T-helper 17 cell (primary cell): Measurements from ENCODE around the gene IGF2BP3. TPM values are rescaled to one million over a fixed set of nuclear protein-coding genes. Genes with fewer than 3 reads are reported as not detected.
A peak's percentile ranks its signal among the peaks of the same experiment; 100 is the strongest.

ENCODE experiments used
- ATAC-seq: fragments of 150-1000 bp; cut with Tn5 transposase; 2 replicates; pipeline ENCODE4 v1.10.0; 2021; ENCODE audit warnings: mild to moderate bottlenecking, moderate library complexity
- DNase-seq, 3 donors: peaks; one replicate each; pipeline versions ENCODE4 v3.0.0 to v3.0.0-alpha.2; 2020 to 2021
- H3K9me3 ChIP-seq: one replicate; pipeline ENCODE4 v1.7.0; 2013; ENCODE audit warnings: low read length, mild to moderate bottlenecking; ENCODE audit not compliant: control insufficient read depth, poor library complexity, severe bottlenecking
- H3K27ac Mint-ChIP-seq: one replicate; pipeline ENCODE4 v1.8.0; 2022; ENCODE audit warnings: mild to moderate bottlenecking, moderate library complexity, mixed read lengths
- H3K27me3 Mint-ChIP-seq: one replicate; pipeline ENCODE4 v1.8.0; 2022; ENCODE audit warnings: mixed read lengths
- H3K36me3 Mint-ChIP-seq: one replicate; pipeline ENCODE4 v1.8.0; 2022; ENCODE audit warnings: low read depth, mixed read lengths
- H3K4me1 Mint-ChIP-seq: one replicate; pipeline ENCODE4 v1.8.0; 2022; ENCODE audit warnings: mild to moderate bottlenecking, mixed read lengths
- H3K4me3 Mint-ChIP-seq: one replicate; pipeline ENCODE4 v1.8.0; 2022; ENCODE audit warnings: mild to moderate bottlenecking, moderate library complexity, mixed read lengths
- total RNA-seq, 4 donors: library from RNA in 2 of 4; stranded (reverse) in 2 of 4; gene quantifications; one replicate each; pipeline ENCODE4 v1.2.3 and lab custom pipeline; 2022 to 2026

Gene IGF2BP3
- total RNA-seq, 2 donors from 2014 or later = 1.4 to 11.0 TPM

GRCh38 chr7:23298141-23298881 lies 172.0 kb downstream of the IGF2BP3 start:
- H3K27me3 Mint-ChIP-seq = peaks cover 18% of the 10 kb centered on the region
- no peaks in the 10 kb centered on the region for H3K9me3 ChIP-seq
- peaks cover 3% of the 10 kb centered on the region for H3K36me3 Mint-ChIP-seq
- DNase-seq (no peak), ATAC-seq (no peak)
- H3K4me1 Mint-ChIP-seq = peaks cover 23% of the 10 kb centered on the region
- peak overlapping the region; percentile 92 for H3K4me3 Mint-ChIP-seq
- H3K27ac Mint-ChIP-seq = peak overlapping the region; percentile 88

GRCh38 chr7:23295401-23295697 lies 174.9 kb downstream of the IGF2BP3 start:
- peaks cover 29% of the 10 kb centered on the region for H3K27me3 Mint-ChIP-seq
- ATAC-seq (no peak), DNase-seq (no peak)
- peaks cover 9% of the 10 kb centered on the region for H3K4me1 Mint-ChIP-seq
- H3K27ac Mint-ChIP-seq = no peak overlapping the region
- no peak overlapping the region for H3K4me3 Mint-ChIP-seq
- no peaks in the 10 kb centered on the region for H3K9me3 ChIP-seq
- no peaks in the 10 kb centered on the region for H3K36me3 Mint-ChIP-seq

- Mint-ChIP-seq H3K27ac (no peak overlapping the region), H3K27me3 (peaks cover 29% of the 10 kb centered on the region), H3K36me3 (no peaks in the 10 kb centered on the region), H3K4me1 (peaks cover 7% of the 10 kb centered on the region), H3K4me3 (no peak overlapping the region)
- no peak for ATAC-seq
- H3K9me3 ChIP-seq = no peaks in the 10 kb centered on the region
- DNase-seq = no peak
Measured at GRCh38 chr7:23294549-23295400, 175.5 kb downstream of the IGF2BP3 start.

- no peak for ATAC-seq
- no peaks in the 10 kb centered on the region for H3K9me3 ChIP-seq
- Mint-ChIP-seq H3K36me3 (no peaks in the 10 kb centered on the region), H3K4me1 (no peaks in the 10 kb centered on the region), H3K27ac (no peak overlapping the region), H3K4me3 (no peak overlapping the region), H3K27me3 (peaks cover 29% of the 10 kb centered on the region)
- no peak for DNase-seq
Measured at GRCh38 chr7:23293500-23294073, 176.7 kb downstream of the IGF2BP3 start.

- H3K27me3 Mint-ChIP-seq = peaks cover 29% of the 10 kb centered on the region
- H3K4me3 Mint-ChIP-seq = no peak overlapping the region
- no peak for ATAC-seq
- peaks cover 4% of the 10 kb centered on the region for H3K4me1 Mint-ChIP-seq
- no peaks in the 10 kb centered on the region for H3K36me3 Mint-ChIP-seq
- H3K9me3 ChIP-seq = no peaks in the 10 kb centered on the region
- DNase-seq = no peak
- H3K27ac Mint-ChIP-seq = no peak overlapping the region
Measured at GRCh38 chr7:23292623-23293022, 177.7 kb downstream of the IGF2BP3 start.

GRCh38 chr7:23291957-23292560 lies 178.2 kb downstream of the IGF2BP3 start:
- Mint-ChIP-seq H3K27me3 (peaks cover 29% of the 10 kb centered on the region), H3K4me3 (no peak overlapping the region), H3K27ac (peak overlapping the region; percentile 3), H3K4me1 (peaks cover 4% of the 10 kb centered on the region), H3K36me3 (no peaks in the 10 kb centered on the region)
- ATAC-seq (no peak), DNase-seq (no peak)
- H3K9me3 ChIP-seq = no peaks in the 10 kb centered on the region

GRCh38 chr7:23290993-23291392 lies 179.3 kb downstream of the IGF2BP3 start:
- DNase-seq (no peak), ATAC-seq (no peak)
- Mint-ChIP-seq H3K27ac (no peak overlapping the region), H3K27me3 (peaks cover 19% of the 10 kb centered on the region), H3K4me1 (peaks cover 4% of the 10 kb centered on the region), H3K4me3 (no peak overlapping the region), H3K36me3 (no peaks in the 10 kb centered on the region)
- H3K9me3 ChIP-seq = no peaks in the 10 kb centered on the region

GRCh38 chr7:23287612-23288011 lies 182.7 kb downstream of the IGF2BP3 start:
- H3K27me3 Mint-ChIP-seq = peaks cover 6% of the 10 kb centered on the region
- no peak overlapping the region for H3K4me3 Mint-ChIP-seq
- no peak overlapping the region for H3K27ac Mint-ChIP-seq
- H3K9me3 ChIP-seq = no peaks in the 10 kb centered on the region
- DNase-seq (no peak), ATAC-seq (no peak)
- peaks cover 4% of the 10 kb centered on the region for H3K4me1 Mint-ChIP-seq
- no peaks in the 10 kb centered on the region for H3K36me3 Mint-ChIP-seq

- peaks cover 4% of the 10 kb centered on the region for H3K4me1 Mint-ChIP-seq
Measured at GRCh38 chr7:23285657-23286646, 184.3 kb downstream of the IGF2BP3 start.

GRCh38 chr7:23284871-23285270 lies 185.4 kb downstream of the IGF2BP3 start:
- no peak overlapping the region for H3K4me3 Mint-ChIP-seq
- H3K27me3 Mint-ChIP-seq = no peaks in the 10 kb centered on the region
- no peaks in the 10 kb centered on the region for H3K36me3 Mint-ChIP-seq
- H3K9me3 ChIP-seq = no peaks in the 10 kb centered on the region
- DNase-seq (no peak), ATAC-seq (no peak)
- H3K4me1 Mint-ChIP-seq = peaks cover 4% of the 10 kb centered on the region
- H3K27ac Mint-ChIP-seq = no peak overlapping the region

More at GRCh38 chr7:23285657-23286646, 184.3 kb downstream of the IGF2BP3 start:
- Mint-ChIP-seq H3K27me3 (no peaks in the 10 kb centered on the region), H3K36me3 (no peaks in the 10 kb centered on the region), H3K4me3 (no peak overlapping the region), H3K27ac (no peak overlapping the region)
- no peaks in the 10 kb centered on the region for H3K9me3 ChIP-seq
- DNase-seq (no peak), ATAC-seq (no peak)

GRCh38 chr7:23283086-23283485 lies 187.2 kb downstream of the IGF2BP3 start:
- no peak overlapping the region for H3K27ac Mint-ChIP-seq
- peaks cover 4% of the 10 kb centered on the region for H3K4me1 Mint-ChIP-seq
- DNase-seq (no peak), ATAC-seq (no peak)
- H3K27me3 Mint-ChIP-seq = no peaks in the 10 kb centered on the region
- no peaks in the 10 kb centered on the region for H3K9me3 ChIP-seq
- H3K4me3 Mint-ChIP-seq = no peak overlapping the region
- no peaks in the 10 kb centered on the region for H3K36me3 Mint-ChIP-seq

GRCh38 chr7:23279819-23280525 lies 190.3 kb downstream of the IGF2BP3 start:
- DNase-seq (no peak), ATAC-seq (no peak)
- H3K9me3 ChIP-seq = no peaks in the 10 kb centered on the region
- H3K4me3 Mint-ChIP-seq = no peak overlapping the region
- no peaks in the 10 kb centered on the region for H3K4me1 Mint-ChIP-seq
- H3K36me3 Mint-ChIP-seq = no peaks in the 10 kb centered on the region
- H3K27ac Mint-ChIP-seq = no peak overlapping the region
- no peaks in the 10 kb centered on the region for H3K27me3 Mint-ChIP-seq
